GM18526 (cell line): Measurements from ENCODE around the gene KCNQ2.

Source experiments
- POLR2A ChIP-seq: IDR thresholded peaks from 3 replicates; pipeline ENCODE4 v1.6.1; 2011; ENCODE audit not compliant: insufficient read length; ENCODE audit errors: extremely low read depth

KCNQ2 gene

GRCh38 chr20:63417738-63418120 is 54.7 kb downstream of the KCNQ2 start:
- TF ChIP-seq POLR2A: no peak

- TF ChIP-seq POLR2A: no peak
Measured at GRCh38 chr20:63417097-63417737, 55.2 kb downstream of the KCNQ2 start.

GRCh38 chr20:63416631-63417030 is 55.8 kb downstream of the KCNQ2 start:
- TF ChIP-seq POLR2A: no peak

- TF ChIP-seq POLR2A: no peak
Measured at GRCh38 chr20:63415647-63416391, 56.6 kb downstream of the KCNQ2 start.

- TF ChIP-seq POLR2A: no peak
Measured at GRCh38 chr20:63414720-63415430, 57.6 kb downstream of the KCNQ2 start.

- TF ChIP-seq POLR2A: no peak
Measured at GRCh38 chr20:63413963-63414684, 58.3 kb downstream of the KCNQ2 start.

- TF ChIP-seq POLR2A: no peak
Measured at GRCh38 chr20:63413323-63413722, 59.1 kb downstream of the KCNQ2 start.

GRCh38 chr20:63412889-63413288 is 59.6 kb downstream of the KCNQ2 start:
- TF ChIP-seq POLR2A: no peak

- no peak for TF ChIP-seq POLR2A
Measured at GRCh38 chr20:63411898-63412631, 60.4 kb downstream of the KCNQ2 start.

- TF ChIP-seq POLR2A: no peak
Measured at GRCh38 chr20:63411151-63411897, 61.1 kb downstream of the KCNQ2 start.

- no peak for TF ChIP-seq POLR2A
Measured at GRCh38 chr20:63409834-63410435, 62.5 kb downstream of the KCNQ2 start.

- no peak for TF ChIP-seq POLR2A
Measured at GRCh38 chr20:63409066-63409833, 63.2 kb downstream of the KCNQ2 start.

- no peak for TF ChIP-seq POLR2A
Measured at GRCh38 chr20:63408684-63409046, 63.8 kb downstream of the KCNQ2 start.

GRCh38 chr20:63407928-63408683 is 64.3 kb downstream of the KCNQ2 start:
- TF ChIP-seq POLR2A: no peak
